NCI-H2227 (cell line): ENCODE data around the gene C2orf80.
"Not testable (repeated sequence)": the region's sequence is repeated elsewhere in the genome, so short reads cannot be mapped to it uniquely, and the experiment has no call there.

Experiments used
- DNase-seq: peaks from one replicate; lab custom pipeline; 2025; ENCODE audit not compliant: unreplicated experiment; lab: John Stamatoyannopoulos, UW

Gene C2orf80

DNA sequence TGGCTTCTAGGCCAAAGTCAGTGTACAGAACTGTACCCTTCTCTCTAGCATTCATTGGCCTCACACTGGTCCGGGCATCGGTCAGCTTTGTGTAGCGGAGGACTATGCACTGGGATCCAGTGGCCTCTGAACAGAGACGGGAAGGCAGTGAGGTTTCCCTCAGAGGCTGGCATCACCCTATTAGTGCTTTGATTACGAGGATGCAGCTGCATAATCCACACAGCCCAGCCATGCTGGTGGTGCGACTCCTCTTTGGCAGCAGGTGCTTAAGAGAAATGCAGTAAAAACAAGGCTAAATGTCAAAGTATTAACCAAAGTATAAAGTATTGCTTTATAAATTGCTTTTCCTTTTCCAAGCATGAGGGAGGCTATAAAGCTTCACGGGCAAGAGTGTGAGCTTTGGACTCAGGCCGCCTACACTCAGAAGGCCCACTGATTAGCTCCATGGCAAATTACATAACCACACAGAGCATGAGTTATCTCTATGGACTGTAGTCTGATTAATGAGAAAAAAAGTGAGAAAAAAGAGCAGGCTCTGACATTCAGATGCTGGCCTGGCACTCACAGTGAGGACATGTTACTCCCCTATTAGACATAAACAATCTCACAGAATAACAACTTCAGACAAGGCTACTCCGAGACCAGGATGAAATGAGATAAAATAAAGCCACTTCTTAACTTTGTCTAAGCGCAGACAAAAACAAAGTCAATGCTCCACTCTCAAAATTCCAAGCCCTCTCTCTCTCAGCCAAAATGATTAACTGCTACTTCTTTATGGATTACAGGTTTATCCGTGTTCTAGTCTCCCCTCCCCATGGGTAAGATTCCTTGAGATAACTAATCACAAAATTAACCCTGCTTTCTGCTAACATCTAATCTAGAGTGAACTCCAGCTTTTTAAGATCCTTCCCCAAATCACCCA is 53.8 kb downstream of the C2orf80 start:
- no peak for DNase-seq

DNA sequence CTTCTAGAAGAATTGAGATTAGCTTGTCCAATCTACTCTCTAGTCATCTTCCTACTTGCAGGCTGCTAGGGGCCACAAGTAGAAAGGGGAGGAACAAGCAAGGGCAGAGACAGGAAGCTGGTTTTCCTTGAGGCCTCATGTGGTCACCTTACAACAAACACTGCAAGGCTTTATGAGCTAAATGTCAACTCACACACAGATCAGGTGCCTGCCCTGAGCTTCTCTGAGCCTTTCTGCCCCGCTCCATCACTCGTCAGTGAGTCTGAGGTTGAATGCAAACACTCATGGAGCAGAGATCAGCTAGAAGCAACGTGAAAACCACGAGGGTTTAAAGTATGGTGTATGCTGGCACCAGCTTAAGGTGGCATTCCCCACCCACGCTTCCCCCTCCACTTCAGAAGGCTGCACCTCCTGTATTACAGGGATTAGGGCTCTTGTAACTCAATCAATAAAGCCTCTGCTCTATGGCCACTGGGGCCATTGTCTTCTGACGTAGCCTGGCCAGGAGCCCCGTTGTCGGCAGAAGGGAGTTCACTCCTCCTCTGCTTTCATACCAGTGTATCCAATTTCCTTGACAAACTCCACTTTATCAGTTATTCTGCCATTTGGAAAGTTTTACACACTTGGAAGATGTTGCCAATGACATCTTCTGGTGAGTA is 54.8 kb downstream of the C2orf80 start:
- DNase-seq = no peak

DNA sequence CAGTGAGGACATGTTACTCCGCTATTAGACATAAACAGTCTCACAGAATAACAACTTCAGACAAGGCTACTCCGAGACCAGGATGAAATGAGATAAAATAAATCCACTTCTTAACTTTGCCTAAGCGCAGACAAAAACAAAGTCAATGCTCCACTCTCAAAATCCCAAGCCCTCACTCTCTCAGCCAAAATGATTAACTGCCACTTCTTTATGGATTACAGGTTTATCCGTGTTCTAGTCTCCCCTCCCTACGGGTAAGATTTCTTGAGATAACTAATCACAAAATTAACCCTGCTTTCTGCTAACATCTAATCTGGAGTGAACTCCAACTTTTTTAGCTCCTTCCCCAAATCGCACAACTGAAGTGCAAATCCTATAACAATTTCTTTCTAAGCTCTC is 59.1 kb downstream of the C2orf80 start:
- no peak for DNase-seq

DNA sequence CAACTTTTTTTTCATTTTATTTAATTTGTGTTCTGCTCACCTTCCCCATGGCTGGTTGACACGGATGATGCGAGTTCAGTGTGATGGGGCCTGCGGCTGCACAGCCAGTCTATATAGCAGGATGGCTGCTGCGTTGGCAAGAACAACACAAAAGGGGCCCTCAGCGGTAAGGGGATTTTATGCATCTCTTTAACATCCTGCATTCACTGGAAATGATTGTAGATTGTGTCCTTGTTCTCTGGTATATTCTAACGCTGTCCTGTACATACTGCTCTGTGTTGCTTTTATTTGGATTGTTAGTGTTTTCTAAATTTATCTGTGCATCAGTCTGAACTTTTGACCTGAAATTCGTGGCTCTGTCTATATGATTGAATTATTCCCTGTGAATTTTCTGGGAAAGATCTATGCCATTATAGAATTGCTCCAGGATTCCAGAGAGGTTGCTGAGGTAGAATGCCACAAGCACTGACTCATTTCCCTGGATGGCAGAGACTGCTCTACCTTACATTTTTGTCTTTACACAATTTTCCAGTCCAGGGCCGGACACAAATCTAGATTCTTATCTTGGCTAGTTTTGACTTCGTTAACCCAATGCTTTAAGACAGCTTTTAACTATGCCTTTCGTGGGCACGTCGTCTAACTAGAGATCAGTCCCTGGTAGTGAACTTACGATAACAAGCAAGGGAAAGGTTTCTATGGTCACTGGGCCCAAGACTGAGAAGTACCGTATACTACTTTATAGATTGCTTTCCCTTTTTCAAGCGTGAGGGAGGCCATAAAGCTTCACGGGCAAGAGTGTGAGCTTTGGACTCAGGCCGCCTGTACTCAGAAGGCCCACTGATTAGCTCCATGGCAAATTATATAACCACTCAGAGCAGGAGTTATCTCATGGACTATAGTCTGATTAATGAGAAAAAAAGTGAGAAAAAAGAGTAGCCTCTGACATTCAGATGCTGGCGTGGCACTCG is 59.8 kb downstream of the C2orf80 start, which contains the start of gene CRYGC:
Gene CRYGC (minus strand): TSS at position 85 of the 968 bp plus-strand sequence. CDS start 36 bp downstream, at position 49.
- no peak for DNase-seq

DNA sequence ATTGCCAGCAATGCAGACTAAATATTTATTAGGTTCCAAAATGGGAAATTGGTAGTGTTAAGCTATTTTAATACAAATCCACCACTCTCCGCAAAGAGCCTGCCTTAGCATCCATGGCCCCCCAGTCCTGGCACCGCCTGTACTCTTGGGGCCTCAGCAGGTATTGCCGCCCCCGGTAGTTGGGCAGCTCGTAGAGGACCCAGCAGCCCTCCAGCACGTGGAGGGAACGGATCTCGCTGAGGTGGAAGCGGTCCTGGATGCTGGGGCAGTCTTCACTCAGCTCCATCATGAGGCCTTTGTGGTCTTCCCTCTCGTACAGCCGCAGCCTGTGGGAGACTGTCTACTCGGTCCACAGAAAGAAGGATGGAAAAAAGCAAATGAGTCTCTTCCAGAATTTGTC is 61.7 kb downstream of the C2orf80 start:
- no peak for DNase-seq

DNA sequence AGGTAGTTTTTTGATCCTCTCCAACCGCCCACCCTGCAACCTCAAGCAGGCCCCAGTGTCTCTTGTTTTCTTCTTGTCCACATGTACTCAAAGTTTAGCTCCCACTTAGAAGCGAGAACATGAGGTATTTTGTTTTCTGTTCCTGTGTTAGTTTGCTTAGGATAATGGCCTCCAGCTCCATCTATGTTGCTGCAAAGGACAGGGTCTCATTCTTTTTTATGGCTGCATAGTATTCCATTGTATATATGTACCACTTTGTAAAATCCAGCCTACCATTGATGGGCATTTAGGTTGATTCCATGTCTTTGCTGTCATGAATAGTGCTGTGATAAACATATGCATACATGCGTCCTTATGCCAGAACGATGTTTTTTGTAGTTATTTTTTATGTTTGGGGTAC is 62.7 kb downstream of the C2orf80 start:
- no peak for DNase-seq

DNA sequence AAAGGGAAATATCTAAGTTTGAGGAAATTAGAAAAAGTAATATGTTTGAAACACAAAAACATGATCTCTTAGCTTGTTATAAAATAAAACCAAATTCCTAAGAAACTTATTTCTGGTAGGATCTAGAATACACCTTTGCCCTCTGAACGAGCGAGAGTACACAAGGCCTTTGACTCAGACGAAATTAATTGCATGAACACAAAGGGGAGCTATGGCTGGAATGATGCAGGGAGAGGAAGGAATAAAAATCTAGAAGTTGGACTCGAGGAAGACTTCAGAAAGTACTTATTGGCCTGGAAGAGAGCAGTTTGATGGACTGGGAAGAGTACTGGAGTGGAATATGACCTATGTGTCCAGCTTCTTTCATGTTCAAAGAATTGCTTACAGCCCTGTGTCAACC is 64.6 kb downstream of the C2orf80 start:
- DNase-seq = no peak

DNA sequence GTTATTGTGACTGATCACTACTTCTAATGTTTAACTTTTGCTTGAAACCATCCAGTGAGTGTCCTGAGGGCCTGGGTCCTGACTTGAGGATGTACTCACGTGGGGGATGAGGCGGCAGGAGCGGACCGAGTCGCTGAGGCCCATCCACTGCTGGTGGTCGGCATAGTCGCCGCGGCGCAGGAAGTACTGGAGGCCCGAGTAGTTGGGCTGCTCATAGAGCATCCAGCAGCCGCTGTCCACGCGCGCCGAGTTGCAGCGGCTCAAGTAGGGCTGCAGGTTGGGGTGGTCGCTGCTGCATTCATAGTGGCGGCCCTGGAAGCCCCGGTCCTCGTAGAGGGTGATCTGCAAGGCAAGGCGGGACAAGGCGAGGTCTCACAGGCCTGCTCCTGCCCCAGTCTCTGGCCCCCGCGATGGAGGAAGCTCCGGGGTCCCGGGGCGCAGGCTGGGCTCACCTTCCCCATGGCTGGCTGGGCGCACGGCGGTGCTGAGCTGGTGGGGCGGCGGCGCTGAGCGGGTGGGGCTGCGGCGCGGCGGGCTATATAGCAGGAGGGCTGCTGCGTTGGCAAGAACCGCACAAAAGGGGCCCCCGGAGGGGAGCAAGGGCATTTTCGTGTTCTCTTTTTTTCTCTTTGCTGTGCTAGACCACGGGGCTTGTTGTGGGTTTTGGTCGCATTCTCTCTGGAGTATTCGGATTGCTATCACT is 65.7 kb downstream of the C2orf80 start, which contains the start of gene CRYGD:
Gene CRYGD (minus strand): TSS at position 512 of the 703 bp plus-strand sequence. CDS start 51 bp downstream, at position 461.
- peak; percentile 68 for DNase-seq

DNA sequence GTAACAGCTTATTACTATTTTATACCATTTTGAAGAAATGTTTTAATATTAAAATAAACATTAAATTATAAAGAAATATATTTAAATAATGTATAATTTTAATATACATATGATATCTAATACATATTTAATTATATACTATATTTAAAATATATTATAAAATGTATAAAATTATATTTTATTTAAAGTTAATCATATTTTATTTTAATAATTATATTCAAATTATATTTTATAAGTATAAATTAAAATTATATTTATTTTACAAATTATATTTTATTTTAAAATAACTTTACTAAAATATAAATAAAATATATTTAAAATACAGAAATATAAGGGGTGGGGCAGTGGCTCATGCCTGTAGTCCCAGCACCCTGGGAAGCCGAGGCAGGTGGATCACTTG is 67.6 kb downstream of the C2orf80 start:
- DNase-seq = no peak

DNA sequence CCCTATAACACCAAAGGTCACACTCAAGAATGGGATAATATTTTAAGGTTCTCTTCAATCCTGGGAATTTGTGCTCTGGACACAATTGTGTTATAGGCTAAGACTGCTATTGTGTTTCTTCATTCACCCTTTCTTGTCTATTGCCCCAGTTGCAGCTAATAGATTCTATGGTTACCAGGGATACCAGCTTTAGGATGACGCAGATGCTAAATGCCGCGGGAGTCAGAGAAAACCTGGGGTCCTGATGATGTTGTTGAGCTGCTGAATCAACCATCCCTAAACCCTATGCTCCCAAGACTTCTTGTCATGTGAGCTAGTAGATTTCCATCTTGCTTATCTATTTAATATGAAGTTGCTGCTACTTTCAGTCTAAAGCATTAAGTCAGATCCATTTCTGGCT is 70.9 kb downstream of the C2orf80 start:
- no peak for DNase-seq

DNA sequence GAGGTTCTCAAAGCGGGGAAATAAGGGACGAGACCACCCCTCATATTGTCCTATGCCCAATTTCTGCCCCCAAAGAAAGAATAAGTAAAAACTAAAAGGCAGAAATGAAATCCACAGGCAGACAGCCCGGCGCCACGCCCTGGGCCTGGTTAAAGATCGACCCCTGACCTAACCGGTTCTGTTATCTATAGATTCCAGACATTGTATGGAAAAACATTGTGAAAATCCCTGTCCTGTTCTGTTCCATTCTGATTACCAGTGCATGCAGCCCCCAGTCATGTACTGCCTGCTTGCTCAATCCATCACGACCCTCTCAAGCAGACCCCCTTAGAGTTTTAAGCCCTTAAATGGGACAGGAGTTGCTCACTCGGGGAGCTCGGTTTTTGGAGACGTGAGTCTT is 72.4 kb downstream of the C2orf80 start:
- not testable (repeated sequence) for DNase-seq
